D721Med (cell line): ENCODE data around the gene PRKX.
"Not testable (repeated sequence)": the region's sequence is repeated elsewhere in the genome, so short reads cannot be mapped to it uniquely, and the experiment has no call there.

Experiments used
- DNase-seq: peaks from one replicate; pipeline ENCODE4 v3.0.0; 2011; ENCODE audit warnings: low spot score; ENCODE audit not compliant: insufficient read length
- FAIRE-seq: peaks from 2 replicates; lab custom pipeline; 2011; peaks lifted over from hg19 to GRCh38; lab: Jason Lieb, UNC
- TF ChIP-seq, protein P1 (sequence below): IDR thresholded peaks from 2 replicates; pipeline ENCODE4 v1.5.1; 2012; ENCODE audit warnings: mild to moderate bottlenecking, control low read depth; ENCODE audit not compliant: insufficient read depth; ENCODE audit errors: missing control alignments

The PRKX gene

GRCh38 chrX:3577551-3577950, 135.9 kb downstream of the PRKX start:
- TF ChIP-seq, protein P1, sequence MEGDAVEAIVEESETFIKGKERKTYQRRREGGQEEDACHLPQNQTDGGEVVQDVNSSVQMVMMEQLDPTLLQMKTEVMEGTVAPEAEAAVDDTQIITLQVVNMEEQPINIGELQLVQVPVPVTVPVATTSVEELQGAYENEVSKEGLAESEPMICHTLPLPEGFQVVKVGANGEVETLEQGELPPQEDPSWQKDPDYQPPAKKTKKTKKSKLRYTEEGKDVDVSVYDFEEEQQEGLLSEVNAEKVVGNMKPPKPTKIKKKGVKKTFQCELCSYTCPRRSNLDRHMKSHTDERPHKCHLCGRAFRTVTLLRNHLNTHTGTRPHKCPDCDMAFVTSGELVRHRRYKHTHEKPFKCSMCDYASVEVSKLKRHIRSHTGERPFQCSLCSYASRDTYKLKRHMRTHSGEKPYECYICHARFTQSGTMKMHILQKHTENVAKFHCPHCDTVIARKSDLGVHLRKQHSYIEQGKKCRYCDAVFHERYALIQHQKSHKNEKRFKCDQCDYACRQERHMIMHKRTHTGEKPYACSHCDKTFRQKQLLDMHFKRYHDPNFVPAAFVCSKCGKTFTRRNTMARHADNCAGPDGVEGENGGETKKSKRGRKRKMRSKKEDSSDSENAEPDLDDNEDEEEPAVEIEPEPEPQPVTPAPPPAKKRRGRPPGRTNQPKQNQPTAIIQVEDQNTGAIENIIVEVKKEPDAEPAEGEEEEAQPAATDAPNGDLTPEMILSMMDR = no peak
- no peak for FAIRE-seq
- DNase-seq = no peak

- TF ChIP-seq, protein P1 = no peak
- DNase-seq (no peak), FAIRE-seq (no peak)
Measured at GRCh38 chrX:3576886-3577501, 136.5 kb downstream of the PRKX start.

DNA sequence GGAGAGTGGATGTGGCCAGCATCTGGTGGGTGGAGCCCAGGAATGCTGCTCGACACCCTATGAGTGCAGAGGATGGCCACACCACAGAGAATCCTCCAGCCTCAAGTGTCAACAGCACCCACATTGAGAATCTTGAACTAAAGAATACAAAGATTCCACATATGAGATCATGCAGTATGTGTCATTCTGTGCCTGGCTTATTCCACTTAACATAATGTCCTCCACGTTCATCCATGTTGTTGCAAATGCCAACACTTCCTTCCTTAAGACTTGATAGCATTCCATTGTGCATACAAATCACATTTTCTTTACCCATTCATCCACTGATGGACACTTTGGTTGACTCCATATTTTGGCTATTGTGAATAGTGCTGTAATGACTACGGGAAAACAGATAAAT, 145.8 kb downstream of the PRKX start:
- TF ChIP-seq, protein P1 = no peak
- FAIRE-seq = no peak
- no peak for DNase-seq

DNA sequence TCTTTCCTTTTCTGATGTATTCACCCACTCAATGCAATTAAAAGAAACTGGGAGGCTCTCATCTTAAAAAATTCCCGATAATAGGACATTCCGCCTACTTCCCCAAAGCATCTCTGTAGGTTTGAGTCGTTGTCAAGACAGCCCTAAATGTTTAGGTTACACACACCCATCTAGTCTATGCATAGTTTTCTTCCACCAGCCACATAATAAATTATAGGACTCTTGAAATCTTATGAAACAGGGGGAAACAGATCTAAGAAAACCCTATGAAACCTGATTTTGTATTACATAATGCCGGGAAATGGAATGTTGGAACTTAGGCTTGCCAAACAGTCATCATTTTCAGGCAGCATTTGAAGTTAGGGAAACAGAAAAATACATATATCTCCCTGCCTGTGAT, 150.0 kb downstream of the PRKX start:
- no peak for DNase-seq
- no peak for FAIRE-seq
- TF ChIP-seq, protein P1 = no peak

- DNase-seq, FAIRE-seq: not testable (repeated sequence)
Measured at GRCh38 chrX:3560010-3560409, 153.4 kb downstream of the PRKX start.
